Progenitor cell of endocrine pancreas (in vitro differentiated cells): ENCODE data around the gene ZMYND11. TPM values are rescaled to one million over a fixed set of nuclear protein-coding genes. Genes with fewer than 3 reads are reported as not detected.
"Not testable (repeated sequence)": the region's sequence is repeated elsewhere in the genome, so short reads cannot be mapped to it uniquely, and the experiment has no call there.

Experiments used
- DNase-seq: peaks from one replicate; pipeline ENCODE4 v3.0.0; 2021; ENCODE audit warnings: low spot score; ENCODE audit not compliant: unreplicated experiment
- H3K27ac Mint-ChIP-seq: 2 replicates; pipeline ENCODE4 v1.8.0; 2021; ENCODE audit warnings: mild to moderate bottlenecking, moderate library complexity, mixed read lengths
- H3K27me3 Mint-ChIP-seq: 2 replicates; pipeline ENCODE4 v1.8.0; 2021; ENCODE audit warnings: mixed read lengths
- H3K36me3 Mint-ChIP-seq: 2 replicates; pipeline ENCODE4 v1.8.0; 2022; ENCODE audit warnings: mixed read lengths; ENCODE audit not compliant: insufficient read depth
- H3K4me1 Mint-ChIP-seq: 2 replicates; pipeline ENCODE4 v1.8.0; 2021; ENCODE audit warnings: low read depth, mixed read lengths
- H3K4me3 Mint-ChIP-seq: 2 replicates; pipeline ENCODE4 v1.8.0; 2021; ENCODE audit warnings: low read depth, mild to moderate bottlenecking, moderate library complexity, mixed read lengths
- H3K9me3 Mint-ChIP-seq: 2 replicates; pipeline ENCODE4 v1.8.0; 2021; ENCODE audit warnings: low read depth, mixed read lengths
- CTCF ChIP-seq: fragments of 200-600 bp; sonication (generic); IDR thresholded peaks from one replicate; pipeline ENCODE4 v1.5.0; 2021; ENCODE audit warnings: antibody characterized with exemption, mild to moderate bottlenecking; ENCODE audit not compliant: unreplicated experiment
- total RNA-seq: library from RNA; stranded (reverse); gene quantifications from 2 replicates; pipeline ENCODE4 v1.2.1, GENCODE V29; 2021

Gene ZMYND11
- total RNA-seq, 1 donor from 2014 or later, result 69.2 TPM

- Mint-ChIP-seq H3K27me3 (no peaks in the 10 kb centered on the region), H3K9me3 (no peaks in the 10 kb centered on the region), H3K4me1 (no peaks in the 10 kb centered on the region), H3K36me3 (peaks cover 17% of the 10 kb centered on the region), H3K4me3 (no peak overlapping the region), H3K27ac (no peak overlapping the region)
- no peak for DNase-seq
- no peak for TF ChIP-seq CTCF
These were observed 164.7 kb downstream of the ZMYND11 start for GRCh38 chr10:299969-300368.

GRCh38 chr10:300580-300979, 165.3 kb downstream of the ZMYND11 start:
- not testable (repeated sequence) for H3K9me3 Mint-ChIP-seq, H3K27me3 Mint-ChIP-seq, H3K4me1 Mint-ChIP-seq, DNase-seq, H3K4me3 Mint-ChIP-seq, H3K27ac Mint-ChIP-seq
- peaks cover 17% of the 10 kb centered on the region for H3K36me3 Mint-ChIP-seq

- Mint-ChIP-seq H3K9me3 (no peaks in the 10 kb centered on the region), H3K4me3 (no peak overlapping the region), H3K36me3 (peaks cover 14% of the 10 kb centered on the region), H3K27me3 (no peaks in the 10 kb centered on the region), H3K4me1 (peaks cover 3% of the 10 kb centered on the region), H3K27ac (peak overlapping the region; percentile 63)
- no peak for DNase-seq
- TF ChIP-seq CTCF, result no peak
These were observed 166.3 kb downstream of the ZMYND11 start for GRCh38 chr10:301536-301935.

Other genes starting within 250 kb of the ZMYND11 start
- 0.71 and 0.77 TPM in 2 replicates for gene TUBB8, start 86.2 kb upstream of the ZMYND11 start, total RNA-seq